HCT116 (cell line): ENCODE measurements around the gene KRT2. TPM values are rescaled to one million over a fixed set of nuclear protein-coding genes. Genes with fewer than 3 reads are reported as not detected.

Experiments used
- ATAC-seq: fragments of 200-7000 bp; cut with Tn5 transposase; 2 replicates; pipeline ENCODE4 v1.9.1; 2020; ENCODE audit warnings: mild to moderate bottlenecking, moderate library complexity
- BruUV-seq: library from RNA; stranded (reverse); fragments of 400-500 nt; replicated peaks from 2 replicates; lab custom pipeline; 2021; lab: Mats Ljungman, UMichigan
- CTCF ChIA-PET: fragments of 300-600 bp; sonication (Branson Sonifier 250); formaldehyde crosslinking; loops from one replicate; lab custom pipeline; 2021; ENCODE audit warnings: antibody characterized with exemption; lab: Charles Lee
- POLR2A ChIA-PET: fragments of 300-600, 350-600 bp; sonication (Branson Sonifier 250); formaldehyde crosslinking; loops from one replicate; lab custom pipeline; 2021; ENCODE audit warnings: antibody characterized with exemption; lab: Charles Lee
- RAD21 ChIA-PET, 2 experiments: fragments of 300-600 bp; sonication (Branson Sonifier 250); formaldehyde crosslinking; loops; one replicate each; lab custom pipeline; 2023; ENCODE audit warnings: low total read pairs in 2 of 2; ENCODE audit not compliant: uncharacterized antibody in 2 of 2, unreplicated experiment in 2 of 2, low non-redundant PET in 1 of 2; lab: Charles Lee
- DNase-seq: peaks from one replicate; pipeline ENCODE4 v3.0.0-alpha.2; 2010; ENCODE audit warnings: low read depth, low spot score
- H2AFZ ChIP-seq: fragments of 200-600 bp; shearing (Covaris generic), sonication (generic); 2 replicates; pipeline ENCODE4 v1.6.1; 2017; ENCODE audit warnings: low read depth, mixed run types, mixed read lengths, antibody characterized with exemption, low read length; ENCODE audit not compliant: poor library complexity, severe bottlenecking
- H3K27ac ChIP-seq: 2 replicates; pipeline ENCODE4 v1.5.1; 2012; ENCODE audit warnings: low read depth, low read length
- H3K27me3 ChIP-seq: fragments of 200-600 bp; sonication (generic); 2 replicates; pipeline ENCODE4 v1.6.1; 2016; ENCODE audit warnings: mixed run types, low read length, mixed read lengths; ENCODE audit not compliant: insufficient read depth
- H3K36me3 ChIP-seq, 2 experiments: fragments of 200-500 bp in 1 of 2; fragments of 200-600 bp in 1 of 2; sonication (Bioruptor generic) in 1 of 2; sonication (generic) in 1 of 2; 2 replicates each; pipeline versions ENCODE4 v1.5.1 to v1.6.1; 2014 to 2016; ENCODE audit warnings: low read length in 2 of 2, inconsistent platforms in 1 of 2, mixed read lengths in 1 of 2, mixed run types in 1 of 2; ENCODE audit not compliant: insufficient read depth in 2 of 2, control insufficient read depth in 1 of 2
- H3K4me1 ChIP-seq, 2 experiments: fragments of 200-600 bp in 1 of 2; sonication (generic) in 1 of 2; 2 replicates each; pipeline versions ENCODE4 v1.5.1 to v1.6.1; 2012 to 2017; ENCODE audit warnings: low read length in 2 of 2, inconsistent platforms in 1 of 2, mild to moderate bottlenecking in 1 of 2, mixed read lengths in 1 of 2, mixed run types in 1 of 2, moderate library complexity in 1 of 2; ENCODE audit not compliant: insufficient read depth in 2 of 2, control insufficient read depth in 1 of 2
- H3K4me2 ChIP-seq: fragments of 200-600 bp; sonication (generic); 2 replicates; pipeline ENCODE4 v1.6.1; 2017; ENCODE audit warnings: mixed run types, low read length, mixed read lengths
- H3K4me3 ChIP-seq, 2 experiments: fragments of 200-600 bp in 1 of 2; sonication (generic) in 1 of 2; replicated peaks in 1 of 2; 2 replicates each; pipeline ENCODE4 v1.5.1; 2011 to 2016; ENCODE audit warnings: low read length in 2 of 2, control low read depth in 1 of 2, low read depth in 1 of 2, mild to moderate bottlenecking in 1 of 2, mixed read lengths in 1 of 2, mixed run types in 1 of 2
- H3K79me2 ChIP-seq: fragments of 200-600 bp; sonication (generic); 2 replicates; pipeline ENCODE4 v1.6.1; 2017; ENCODE audit warnings: mild to moderate bottlenecking, mixed run types, low read length, moderate library complexity, mixed read lengths; ENCODE audit not compliant: insufficient read depth
- H3K9ac ChIP-seq: fragments of 200-600 bp; sonication (generic); 2 replicates; pipeline ENCODE4 v1.6.1; 2016; ENCODE audit warnings: low read length, mixed read lengths
- H3K9me2 ChIP-seq: fragments of 200-600 bp; sonication (generic), shearing (Covaris generic); 2 replicates; pipeline ENCODE4 v1.6.1; 2017; ENCODE audit warnings: mixed run types, mild to moderate bottlenecking, moderate library complexity; ENCODE audit not compliant: insufficient read depth
- H3K9me3 ChIP-seq, 2 experiments: fragments of 200-500 bp in 1 of 2; fragments of 200-600 bp in 1 of 2; sonication (Bioruptor generic) in 1 of 2; sonication (generic) in 1 of 2; 2 replicates each; pipeline ENCODE4 v1.6.1; 2014 to 2017; ENCODE audit warnings: low read length in 2 of 2, mixed read lengths in 2 of 2, inconsistent platforms in 1 of 2, low read depth in 1 of 2, mild to moderate bottlenecking in 1 of 2, mixed run types in 1 of 2, moderate library complexity in 1 of 2; ENCODE audit not compliant: control insufficient read depth in 1 of 2, insufficient read depth in 1 of 2
- H4K20me1 ChIP-seq: fragments of 200-600 bp; sonication (generic), shearing (Covaris generic); 2 replicates; pipeline ENCODE4 v1.6.1; 2017; ENCODE audit warnings: mixed run types, mild to moderate bottlenecking, moderate library complexity; ENCODE audit not compliant: insufficient read depth
- CBX3 ChIP-seq: IDR thresholded peaks from 2 replicates; pipeline ENCODE4 v1.6.1; 2012; ENCODE audit warnings: low read depth
- CEBPB ChIP-seq: IDR thresholded peaks from 2 replicates; pipeline ENCODE4 v1.6.1; 2012; ENCODE audit warnings: low read depth
- EGR1 ChIP-seq: IDR thresholded peaks from 2 replicates; pipeline ENCODE4 v1.6.1; 2012; ENCODE audit warnings: low read depth
- ELF1 ChIP-seq: IDR thresholded peaks from 2 replicates; pipeline ENCODE4 v1.6.1; 2012; ENCODE audit warnings: low read depth, borderline replicate concordance
- EZH2phosphoT487 ChIP-seq: fragments of 200-600 bp; IDR thresholded peaks from 2 replicates; pipeline ENCODE4 v1.6.1; 2018; ENCODE audit warnings: antibody characterized with exemption, borderline replicate concordance
- FOSL1 ChIP-seq: IDR thresholded peaks from 2 replicates; pipeline ENCODE4 v1.6.1; 2012; ENCODE audit warnings: low read depth
- JUND ChIP-seq: IDR thresholded peaks from 2 replicates; pipeline ENCODE4 v1.6.1; 2012
- POLR2A ChIP-seq: IDR thresholded peaks from 2 replicates; pipeline ENCODE4 v1.7.0; 2011; ENCODE audit warnings: borderline replicate concordance; ENCODE audit not compliant: insufficient read depth, insufficient read length; ENCODE audit errors: extremely low read depth
- POLR2AphosphoS5 ChIP-seq: IDR thresholded peaks from 2 replicates; pipeline ENCODE4 v1.6.1; 2011; ENCODE audit warnings: mild to moderate bottlenecking, low read depth, low read length, moderate library complexity
- SP1 ChIP-seq: IDR thresholded peaks from 2 replicates; pipeline ENCODE4 v1.6.1; 2012; ENCODE audit warnings: low read depth
- SRF ChIP-seq: IDR thresholded peaks from 2 replicates; pipeline ENCODE4 v1.6.1; 2012; ENCODE audit warnings: low read depth
- TCF7L2 ChIP-seq: IDR thresholded peaks from 2 replicates; pipeline ENCODE4 v1.7.0; 2011; ENCODE audit warnings: borderline replicate concordance, inconsistent platforms; ENCODE audit not compliant: insufficient read depth, insufficient read length; ENCODE audit errors: extremely low read depth
- YY1 ChIP-seq: IDR thresholded peaks from 2 replicates; pipeline ENCODE4 v1.6.1; 2011; ENCODE audit warnings: low read length, low read depth, moderate library complexity, mild to moderate bottlenecking; ENCODE audit not compliant: insufficient replicate concordance; ENCODE audit errors: extremely low read depth
- ZFX ChIP-seq: fragments of 450-650 bp; IDR thresholded peaks from 2 replicates; pipeline ENCODE4 v1.6.1; 2017
- ZNF274 ChIP-seq: fragments of 200-500 bp; sonication (Bioruptor generic); IDR thresholded peaks from 2 replicates; pipeline ENCODE4 v1.6.1; 2014; ENCODE audit warnings: mild to moderate bottlenecking, low read depth, low read length, inconsistent platforms
- intact Hi-C: fragments of 100-400 bp; cut with micrococcal nuclease; formaldehyde crosslinking; loops from 2 replicates; pipeline ENCODE4 v1.10.0; 2022
- total RNA-seq: library from RNA; stranded (reverse); gene quantifications from one replicate; pipeline ENCODE4 v1.2.1, GENCODE V29; 2021; ENCODE audit not compliant: unreplicated experiment
- TF ChIP-seq, protein P1 (sequence below), 3 experiments: fragments of 200-600 bp in 1 of 3; sonication (generic) in 1 of 3; IDR thresholded peaks in 2 of 3; conservative IDR thresholded peaks in 1 of 3; 2 replicates each; pipeline ENCODE4 v1.5.1; 2012 to 2017; ENCODE audit warnings: low read depth in 2 of 3, low read length in 2 of 3, antibody characterized with exemption in 1 of 3, borderline replicate concordance in 1 of 3, control low read depth in 1 of 3, mild to moderate bottlenecking in 1 of 3, mixed read lengths in 1 of 3, mixed run types in 1 of 3, moderate library complexity in 1 of 3; ENCODE audit not compliant: insufficient read depth in 1 of 3
- TF ChIP-seq, protein P2 (sequence below): IDR thresholded peaks from 2 replicates; pipeline ENCODE4 v1.6.1; 2011; ENCODE audit warnings: mild to moderate bottlenecking, low read length, moderate library complexity; ENCODE audit not compliant: insufficient replicate concordance; ENCODE audit errors: extremely low read depth
- TF ChIP-seq, protein P3 (sequence below): IDR thresholded peaks from 2 replicates; pipeline ENCODE4 v1.6.1; 2012
- TF ChIP-seq, protein P4 (sequence below): IDR thresholded peaks from 2 replicates; pipeline ENCODE4 v1.6.1; 2012; ENCODE audit warnings: low read depth
- TF ChIP-seq, protein P5 (sequence below): IDR thresholded peaks from 2 replicates; pipeline ENCODE4 v1.6.1; 2012

The KRT2 gene
- total RNA-seq, 1 experiment from 2014 or later = not detected

DNA sequence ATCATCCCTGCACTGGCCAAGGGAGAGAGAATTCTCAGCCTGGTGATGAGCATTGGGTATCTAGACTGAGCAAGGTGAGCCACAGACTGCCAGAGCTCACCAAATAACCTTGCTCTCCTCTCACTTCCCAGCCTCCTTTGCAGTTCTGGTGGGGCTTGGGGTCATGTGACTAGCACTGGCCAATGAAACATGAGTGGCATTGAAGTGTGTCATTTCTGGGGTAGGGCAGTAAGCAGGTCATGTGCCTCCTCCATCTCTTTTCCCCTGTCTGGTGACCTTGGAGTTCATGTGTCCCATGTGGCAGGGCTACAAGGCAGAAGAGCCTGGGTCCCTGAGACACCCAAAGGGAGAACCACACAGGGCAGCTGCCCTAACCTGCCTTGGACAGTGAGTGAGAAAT is 47.2 kb downstream of the KRT2 start:
- CTCF ChIA-PET = no interaction called here
- no peaks in the 10 kb centered on the region for H3K36me3 ChIP-seq
- no peak overlapping the region for H3K9ac ChIP-seq
- RAD21 ChIA-PET = no interaction called here
- intact Hi-C loops = no loop called here
- H3K4me3 ChIP-seq = no peak overlapping the region
- no peaks in the 10 kb centered on the region for H3K9me2 ChIP-seq
- no peaks in the 10 kb centered on the region for H4K20me1 ChIP-seq
- H3K27me3 ChIP-seq = no peaks in the 10 kb centered on the region; the same call in 1 of the 2 replicates
- no peak for TF ChIP-seq POLR2A
- no peak for TF ChIP-seq SRF
- TF ChIP-seq JUND = no peak
- TF ChIP-seq, protein P1, sequence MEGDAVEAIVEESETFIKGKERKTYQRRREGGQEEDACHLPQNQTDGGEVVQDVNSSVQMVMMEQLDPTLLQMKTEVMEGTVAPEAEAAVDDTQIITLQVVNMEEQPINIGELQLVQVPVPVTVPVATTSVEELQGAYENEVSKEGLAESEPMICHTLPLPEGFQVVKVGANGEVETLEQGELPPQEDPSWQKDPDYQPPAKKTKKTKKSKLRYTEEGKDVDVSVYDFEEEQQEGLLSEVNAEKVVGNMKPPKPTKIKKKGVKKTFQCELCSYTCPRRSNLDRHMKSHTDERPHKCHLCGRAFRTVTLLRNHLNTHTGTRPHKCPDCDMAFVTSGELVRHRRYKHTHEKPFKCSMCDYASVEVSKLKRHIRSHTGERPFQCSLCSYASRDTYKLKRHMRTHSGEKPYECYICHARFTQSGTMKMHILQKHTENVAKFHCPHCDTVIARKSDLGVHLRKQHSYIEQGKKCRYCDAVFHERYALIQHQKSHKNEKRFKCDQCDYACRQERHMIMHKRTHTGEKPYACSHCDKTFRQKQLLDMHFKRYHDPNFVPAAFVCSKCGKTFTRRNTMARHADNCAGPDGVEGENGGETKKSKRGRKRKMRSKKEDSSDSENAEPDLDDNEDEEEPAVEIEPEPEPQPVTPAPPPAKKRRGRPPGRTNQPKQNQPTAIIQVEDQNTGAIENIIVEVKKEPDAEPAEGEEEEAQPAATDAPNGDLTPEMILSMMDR (IDR thresholded peaks at IDR 0.05 in 2 of 3, conservative IDR thresholded peaks at IDR 0.05 in 1 of 3; ENCODE audit: borderline replicate concordance in 1 of 3, insufficient read depth in 1 of 3, low read depth in 2 of 3, low read length in 2 of 3) = no peak
- TF ChIP-seq, protein P2, sequence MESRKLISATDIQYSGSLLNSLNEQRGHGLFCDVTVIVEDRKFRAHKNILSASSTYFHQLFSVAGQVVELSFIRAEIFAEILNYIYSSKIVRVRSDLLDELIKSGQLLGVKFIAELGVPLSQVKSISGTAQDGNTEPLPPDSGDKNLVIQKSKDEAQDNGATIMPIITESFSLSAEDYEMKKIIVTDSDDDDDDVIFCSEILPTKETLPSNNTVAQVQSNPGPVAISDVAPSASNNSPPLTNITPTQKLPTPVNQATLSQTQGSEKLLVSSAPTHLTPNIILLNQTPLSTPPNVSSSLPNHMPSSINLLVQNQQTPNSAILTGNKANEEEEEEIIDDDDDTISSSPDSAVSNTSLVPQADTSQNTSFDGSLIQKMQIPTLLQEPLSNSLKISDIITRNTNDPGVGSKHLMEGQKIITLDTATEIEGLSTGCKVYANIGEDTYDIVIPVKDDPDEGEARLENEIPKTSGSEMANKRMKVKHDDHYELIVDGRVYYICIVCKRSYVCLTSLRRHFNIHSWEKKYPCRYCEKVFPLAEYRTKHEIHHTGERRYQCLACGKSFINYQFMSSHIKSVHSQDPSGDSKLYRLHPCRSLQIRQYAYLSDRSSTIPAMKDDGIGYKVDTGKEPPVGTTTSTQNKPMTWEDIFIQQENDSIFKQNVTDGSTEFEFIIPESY = no peak
- TF ChIP-seq SP1 = no peak
- TF ChIP-seq YY1 = no peak
- TF ChIP-seq CBX3 = no peak
- TF ChIP-seq, protein P3, sequence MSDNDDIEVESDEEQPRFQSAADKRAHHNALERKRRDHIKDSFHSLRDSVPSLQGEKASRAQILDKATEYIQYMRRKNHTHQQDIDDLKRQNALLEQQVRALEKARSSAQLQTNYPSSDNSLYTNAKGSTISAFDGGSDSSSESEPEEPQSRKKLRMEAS = no peak
- TF ChIP-seq EGR1 = no peak
- TF ChIP-seq, protein P4, sequence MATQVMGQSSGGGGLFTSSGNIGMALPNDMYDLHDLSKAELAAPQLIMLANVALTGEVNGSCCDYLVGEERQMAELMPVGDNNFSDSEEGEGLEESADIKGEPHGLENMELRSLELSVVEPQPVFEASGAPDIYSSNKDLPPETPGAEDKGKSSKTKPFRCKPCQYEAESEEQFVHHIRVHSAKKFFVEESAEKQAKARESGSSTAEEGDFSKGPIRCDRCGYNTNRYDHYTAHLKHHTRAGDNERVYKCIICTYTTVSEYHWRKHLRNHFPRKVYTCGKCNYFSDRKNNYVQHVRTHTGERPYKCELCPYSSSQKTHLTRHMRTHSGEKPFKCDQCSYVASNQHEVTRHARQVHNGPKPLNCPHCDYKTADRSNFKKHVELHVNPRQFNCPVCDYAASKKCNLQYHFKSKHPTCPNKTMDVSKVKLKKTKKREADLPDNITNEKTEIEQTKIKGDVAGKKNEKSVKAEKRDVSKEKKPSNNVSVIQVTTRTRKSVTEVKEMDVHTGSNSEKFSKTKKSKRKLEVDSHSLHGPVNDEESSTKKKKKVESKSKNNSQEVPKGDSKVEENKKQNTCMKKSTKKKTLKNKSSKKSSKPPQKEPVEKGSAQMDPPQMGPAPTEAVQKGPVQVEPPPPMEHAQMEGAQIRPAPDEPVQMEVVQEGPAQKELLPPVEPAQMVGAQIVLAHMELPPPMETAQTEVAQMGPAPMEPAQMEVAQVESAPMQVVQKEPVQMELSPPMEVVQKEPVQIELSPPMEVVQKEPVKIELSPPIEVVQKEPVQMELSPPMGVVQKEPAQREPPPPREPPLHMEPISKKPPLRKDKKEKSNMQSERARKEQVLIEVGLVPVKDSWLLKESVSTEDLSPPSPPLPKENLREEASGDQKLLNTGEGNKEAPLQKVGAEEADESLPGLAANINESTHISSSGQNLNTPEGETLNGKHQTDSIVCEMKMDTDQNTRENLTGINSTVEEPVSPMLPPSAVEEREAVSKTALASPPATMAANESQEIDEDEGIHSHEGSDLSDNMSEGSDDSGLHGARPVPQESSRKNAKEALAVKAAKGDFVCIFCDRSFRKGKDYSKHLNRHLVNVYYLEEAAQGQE = no peak
- TF ChIP-seq, protein P5, sequence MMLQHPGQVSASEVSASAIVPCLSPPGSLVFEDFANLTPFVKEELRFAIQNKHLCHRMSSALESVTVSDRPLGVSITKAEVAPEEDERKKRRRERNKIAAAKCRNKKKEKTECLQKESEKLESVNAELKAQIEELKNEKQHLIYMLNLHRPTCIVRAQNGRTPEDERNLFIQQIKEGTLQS = no peak
- no peak for TF ChIP-seq ELF1
- TF ChIP-seq CEBPB = no peak
- no peak for TF ChIP-seq EZH2phosphoT487
- TF ChIP-seq ZFX = no peak
- TF ChIP-seq POLR2AphosphoS5 = no peak
- TF ChIP-seq FOSL1 = no peak
- no peak for TF ChIP-seq ZNF274
- TF ChIP-seq TCF7L2 = no peak
- TF ChIP-seq, all 23 proteins: peak for 0
- POLR2A ChIA-PET = no interaction called here
- Histone ChIP-seq H3K79me2 (no peaks in the 10 kb centered on the region), H2AFZ (no peak overlapping the region), H3K4me1 (peaks cover 0 to 21% of the 10 kb centered on the region in 2 experiments; a peak in 3 of 4 replicates), H3K27ac (no peak overlapping the region), H3K9me3 (no peaks in the 10 kb centered on the region), H3K4me2 (no peak overlapping the region)
- ATAC-seq (peak; percentile 42; the same call in 1 of the 2 replicates), DNase-seq (no peak)
- BruUV-seq = no TSS peak
